ENCODE results near the gene HS3ST5.

- TF ChIP-seq POLR2AphosphoS5 (IDR thresholded peaks at IDR 0.05; ENCODE audit: borderline replicate concordance, low read depth, low read length): no peak
- TF ChIP-seq EZH2 (IDR thresholded peaks at IDR 0.05): no peak
These were observed 274.1 kb downstream of the HS3ST5 start for GRCh38 chr6:114068771-114069170.
